NCI-H2196 (cell line): Measurements from ENCODE around the gene DNLZ.
"Not testable (repeated sequence)": the region's sequence is repeated elsewhere in the genome, so short reads cannot be mapped to it uniquely, and the experiment has no call there.

Experiments
- DNase-seq: peaks from one replicate; lab custom pipeline; 2025; ENCODE audit not compliant: unreplicated experiment; lab: John Stamatoyannopoulos, UW

DNLZ gene

DNA sequence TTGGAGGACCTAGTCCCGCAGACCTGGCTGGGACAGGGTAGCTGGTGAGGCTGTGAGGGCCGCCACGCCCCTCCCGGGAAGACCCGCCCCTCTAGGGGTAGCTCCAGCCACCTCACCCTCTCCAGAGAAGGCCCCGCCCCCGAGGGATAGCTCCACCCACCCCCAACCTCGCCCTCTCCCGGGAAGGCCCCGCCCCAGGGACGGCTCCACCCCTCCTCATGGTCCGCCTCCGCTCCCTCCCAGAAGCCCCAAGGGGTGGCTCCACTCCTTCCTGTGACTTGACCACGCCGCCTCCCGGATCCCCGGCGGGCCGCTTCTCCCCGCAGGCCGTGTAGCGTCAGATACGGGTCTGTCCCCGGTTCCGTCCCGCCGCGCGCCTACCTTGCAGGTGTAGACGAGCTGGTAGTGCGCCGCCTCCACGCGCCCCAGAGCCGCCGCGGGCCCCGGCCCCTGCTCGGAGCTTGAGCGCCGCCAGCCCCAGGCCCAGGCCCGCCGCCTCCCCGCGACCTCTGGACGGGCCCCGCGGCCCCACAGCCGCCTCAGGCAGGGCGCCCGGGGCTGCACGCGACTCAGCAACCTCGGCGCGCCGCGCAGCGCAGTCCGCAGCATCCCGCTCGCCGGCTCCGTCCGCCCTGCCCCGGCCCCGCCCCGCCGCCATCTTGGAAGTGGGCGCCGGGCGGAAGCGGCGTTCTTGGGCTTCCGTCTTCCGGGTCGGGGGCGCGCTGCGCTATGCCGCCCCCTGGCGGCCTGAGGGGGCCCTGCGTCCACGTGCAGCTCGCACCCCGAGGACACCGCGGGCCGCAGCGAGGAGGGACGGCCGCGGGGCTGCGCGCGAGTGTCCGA, at the start of gene DNLZ:
DNLZ (minus strand) TSS at position 639 of the 843 bp plus-strand sequence; CDS start at position 609, 30 bp downstream.
- peak; percentile 94 for DNase-seq

DNA sequence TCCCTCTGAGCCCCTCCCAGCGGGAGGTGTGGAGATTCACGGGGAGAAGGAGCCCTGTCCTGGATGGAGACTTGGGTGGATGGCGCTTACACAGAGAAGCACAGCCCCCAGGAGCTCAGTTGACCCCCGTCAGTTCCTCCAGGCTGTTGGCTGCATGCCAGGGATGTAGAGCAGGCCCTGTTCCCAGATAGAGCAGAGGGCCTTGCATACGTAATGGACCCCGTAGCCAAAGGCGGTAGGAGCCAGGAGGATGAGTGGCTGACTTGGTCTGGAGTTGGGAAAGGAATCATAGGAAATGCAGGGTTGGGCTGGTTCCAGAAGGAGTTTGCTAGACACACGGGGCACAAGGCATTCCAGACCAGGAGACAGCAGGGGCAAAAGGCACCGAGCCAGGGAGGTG, 49.4 kb upstream of the DNLZ start:
- no peak for DNase-seq

DNA sequence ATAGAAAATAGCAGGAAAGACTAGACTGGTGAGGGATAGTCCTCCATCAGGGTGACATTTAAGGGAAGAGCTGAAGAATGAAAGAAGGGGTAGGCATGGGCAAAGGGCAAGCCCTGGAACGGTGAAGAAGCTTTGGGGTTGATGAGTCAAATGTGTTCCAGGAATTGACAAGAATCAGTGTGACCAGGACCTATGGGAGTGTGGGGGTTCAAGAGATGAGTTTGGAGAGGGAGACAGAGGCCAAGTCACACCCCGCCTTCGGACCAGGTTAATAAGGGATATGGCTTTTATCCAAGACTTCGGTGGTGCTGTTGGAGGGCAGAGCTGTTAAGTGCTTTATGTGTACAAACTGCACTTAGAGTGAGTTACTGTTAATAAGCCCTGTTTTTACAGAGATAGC, 47.8 kb upstream of the DNLZ start:
- no peak for DNase-seq

DNA sequence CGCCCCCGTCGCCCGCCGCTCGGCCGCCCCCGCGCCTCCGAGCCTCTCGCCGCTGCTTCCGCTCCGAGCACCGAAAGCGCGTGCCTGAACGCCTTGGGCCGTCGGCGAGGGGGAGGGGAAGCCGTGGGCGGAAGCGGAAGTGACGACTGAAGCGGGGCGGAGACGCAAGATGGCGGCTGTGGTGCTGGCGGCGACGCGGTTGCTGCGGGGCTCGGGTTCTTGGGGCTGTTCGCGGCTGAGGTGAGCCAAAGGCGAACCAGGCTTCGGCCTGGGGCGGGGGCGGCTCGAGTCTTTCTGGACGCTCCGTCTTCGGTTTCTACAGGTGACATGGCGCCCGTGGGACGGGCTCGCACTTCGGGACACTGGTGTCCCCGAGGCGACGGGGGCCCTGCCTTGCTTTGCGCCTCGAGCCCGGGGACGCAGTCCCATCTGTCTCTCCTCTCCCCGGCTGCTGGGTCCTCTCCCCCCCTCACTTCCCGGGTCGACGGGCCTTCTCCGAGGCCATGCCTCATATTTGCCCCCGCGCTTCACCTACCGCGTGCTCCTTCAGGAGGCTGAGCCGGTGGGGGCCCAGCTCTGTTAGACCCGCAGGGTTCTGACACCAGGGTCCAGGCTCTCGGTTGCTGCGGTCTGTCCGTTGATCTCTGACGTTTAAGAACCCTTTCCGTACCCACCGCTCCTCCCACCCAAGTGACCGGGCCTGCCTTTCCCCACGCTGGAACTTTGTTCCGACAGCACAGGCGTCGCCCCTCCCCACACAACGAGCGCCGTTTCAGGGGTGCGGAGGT, 47.1 kb upstream of the DNLZ start, which contains the start of the genes ENTR1 and PMPCA:
ENTR1 (minus strand) TSS at position 115 of the 788 bp plus-strand sequence. CDS start 217 bp downstream, outside the sequence.
PMPCA (plus strand) TSS at position 159 of the 788 bp plus-strand sequence; CDS start at position 170, 11 bp downstream.
- peak; percentile 90 for DNase-seq

DNA sequence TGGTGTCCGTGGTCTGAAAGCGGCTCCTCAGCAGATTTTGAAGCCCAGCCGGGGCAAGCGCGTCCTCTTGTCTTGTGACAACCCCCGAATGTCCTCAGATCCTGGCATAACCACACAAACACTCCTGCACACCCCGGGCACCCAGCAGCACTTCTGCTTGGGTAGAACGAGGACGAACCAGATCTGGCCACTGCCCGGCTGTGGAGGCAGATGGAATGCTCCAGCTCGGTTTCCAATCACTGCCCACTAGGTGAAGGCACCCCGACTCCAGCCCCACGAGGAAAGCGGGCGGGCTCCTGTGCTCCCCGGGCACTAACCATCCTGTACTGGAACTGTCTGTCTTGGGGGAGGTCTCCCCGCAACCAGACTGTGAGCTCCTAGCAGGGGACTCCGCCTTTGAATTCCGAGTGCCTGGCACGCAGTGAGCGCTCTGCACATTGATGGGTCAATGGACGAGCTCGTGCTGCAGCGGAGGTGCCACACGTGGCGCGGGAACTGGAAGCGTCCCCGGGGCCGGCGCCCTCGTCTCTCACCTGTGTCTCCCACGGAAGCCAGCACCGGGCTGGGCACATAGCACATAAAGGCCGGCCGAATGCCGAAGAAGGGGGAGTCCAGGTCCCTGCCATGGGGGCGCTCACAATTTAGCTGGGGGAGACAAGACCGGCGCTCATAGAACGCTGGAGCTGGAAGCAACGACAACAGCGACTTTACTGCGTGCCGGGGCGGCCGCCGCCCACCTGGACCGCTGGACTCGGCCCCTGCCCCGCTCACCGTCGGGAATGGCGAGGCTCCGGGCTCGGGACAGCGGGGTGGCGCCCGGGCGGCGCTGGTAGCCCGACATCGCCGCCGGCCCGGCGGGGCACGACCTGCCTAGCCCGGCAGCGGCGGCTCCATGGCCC, 46.3 kb upstream of the DNLZ start:
- no peak for DNase-seq

DNA sequence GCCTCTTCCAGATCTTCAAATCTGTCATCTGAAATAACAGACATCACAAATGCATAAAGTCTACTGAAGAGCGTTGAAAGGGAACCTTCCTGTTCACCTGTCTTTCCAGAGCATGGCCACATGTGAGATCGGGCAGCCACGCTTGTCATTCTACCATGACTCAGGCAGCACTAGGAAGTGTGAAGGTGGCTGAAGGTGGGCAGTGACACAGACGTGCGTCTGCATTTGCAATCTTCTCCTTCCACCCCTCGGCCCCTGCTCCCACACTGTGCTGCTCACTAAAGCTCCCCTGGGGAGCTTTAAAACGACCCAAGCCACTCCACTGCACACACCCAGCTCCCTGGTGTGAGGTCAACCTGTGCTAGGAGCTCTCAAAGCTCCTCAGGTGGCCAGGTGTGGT, 44.4 kb upstream of the DNLZ start:
- no peak for DNase-seq

DNA sequence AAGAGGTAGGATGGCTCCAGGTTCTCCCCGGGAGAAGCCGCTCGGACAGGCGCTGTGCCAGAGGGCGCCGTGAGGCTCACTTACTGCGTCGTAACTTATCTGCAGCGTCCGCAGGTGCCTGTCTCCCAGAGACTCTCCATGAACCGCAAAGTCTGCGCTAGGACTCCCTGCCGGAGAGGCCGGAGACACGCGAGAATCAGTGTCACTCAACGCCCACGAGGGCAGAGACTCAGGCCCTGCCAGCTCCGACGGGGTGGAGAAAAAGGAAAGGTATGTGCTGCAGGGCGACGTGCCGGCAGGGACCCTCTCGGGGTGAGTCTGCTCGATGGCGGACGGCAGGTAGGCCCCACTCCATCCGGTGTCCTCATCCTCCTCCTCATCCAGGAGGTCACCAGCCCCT, 43.5 kb upstream of the DNLZ start:
- not testable (repeated sequence) for DNase-seq

DNA sequence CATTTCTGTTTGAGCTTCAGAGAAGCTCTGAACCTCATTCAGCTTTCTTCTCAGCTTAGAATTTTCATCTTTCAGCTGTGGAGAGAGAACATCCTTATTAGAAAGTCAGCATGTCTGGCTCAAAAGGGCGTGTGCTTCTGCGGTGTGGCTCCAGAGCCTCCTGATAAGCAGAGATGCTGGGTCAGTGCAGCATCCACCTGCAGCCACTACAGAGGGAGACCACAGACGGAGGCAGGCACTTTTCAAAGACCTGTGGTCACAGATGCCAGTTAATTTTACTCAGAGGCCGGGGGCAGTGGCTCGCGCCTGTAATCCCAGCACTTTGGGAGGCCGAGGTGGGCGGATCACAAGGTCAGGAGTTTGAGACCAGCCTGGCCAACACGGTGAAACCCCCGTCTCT, 42.4 kb upstream of the DNLZ start:
- DNase-seq: not testable (repeated sequence)

DNA sequence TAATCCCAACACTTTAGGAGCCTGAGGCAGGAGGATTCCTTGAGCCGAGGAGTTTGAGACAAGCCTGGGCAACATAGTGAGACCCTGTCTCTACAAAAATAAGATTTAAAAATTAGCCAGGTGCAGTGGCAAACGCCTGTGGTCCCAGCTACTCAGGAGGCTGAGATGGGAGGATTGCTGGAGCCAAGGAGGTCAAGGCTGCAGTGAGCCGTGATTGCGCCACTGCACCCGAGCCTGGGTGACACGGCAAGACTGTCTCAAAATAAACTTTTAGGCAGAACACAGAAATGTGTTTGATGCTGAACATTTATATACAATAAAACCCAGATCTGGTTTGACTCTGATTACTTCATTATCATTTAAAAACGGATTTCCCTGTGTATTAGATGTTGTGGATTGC, 41.9 kb upstream of the DNLZ start:
- DNase-seq: no peak

DNA sequence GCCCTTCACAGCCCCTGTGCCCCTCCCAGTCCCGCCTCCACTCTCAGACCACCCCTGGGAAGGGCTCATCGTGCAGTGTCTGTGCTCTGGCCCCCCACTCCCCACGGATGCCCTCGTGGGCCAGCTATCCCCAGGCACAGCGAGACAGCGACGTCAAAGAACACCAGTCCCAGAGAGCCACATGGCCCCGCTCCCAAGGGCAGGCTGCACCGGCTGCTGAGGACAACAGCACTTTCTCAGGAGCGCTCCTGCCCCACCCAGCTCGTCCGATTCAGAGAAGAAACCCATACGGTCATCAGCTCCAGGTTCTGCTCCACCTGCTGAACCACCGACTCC, 41.2 kb upstream of the DNLZ start:
- no peak for DNase-seq

DNA sequence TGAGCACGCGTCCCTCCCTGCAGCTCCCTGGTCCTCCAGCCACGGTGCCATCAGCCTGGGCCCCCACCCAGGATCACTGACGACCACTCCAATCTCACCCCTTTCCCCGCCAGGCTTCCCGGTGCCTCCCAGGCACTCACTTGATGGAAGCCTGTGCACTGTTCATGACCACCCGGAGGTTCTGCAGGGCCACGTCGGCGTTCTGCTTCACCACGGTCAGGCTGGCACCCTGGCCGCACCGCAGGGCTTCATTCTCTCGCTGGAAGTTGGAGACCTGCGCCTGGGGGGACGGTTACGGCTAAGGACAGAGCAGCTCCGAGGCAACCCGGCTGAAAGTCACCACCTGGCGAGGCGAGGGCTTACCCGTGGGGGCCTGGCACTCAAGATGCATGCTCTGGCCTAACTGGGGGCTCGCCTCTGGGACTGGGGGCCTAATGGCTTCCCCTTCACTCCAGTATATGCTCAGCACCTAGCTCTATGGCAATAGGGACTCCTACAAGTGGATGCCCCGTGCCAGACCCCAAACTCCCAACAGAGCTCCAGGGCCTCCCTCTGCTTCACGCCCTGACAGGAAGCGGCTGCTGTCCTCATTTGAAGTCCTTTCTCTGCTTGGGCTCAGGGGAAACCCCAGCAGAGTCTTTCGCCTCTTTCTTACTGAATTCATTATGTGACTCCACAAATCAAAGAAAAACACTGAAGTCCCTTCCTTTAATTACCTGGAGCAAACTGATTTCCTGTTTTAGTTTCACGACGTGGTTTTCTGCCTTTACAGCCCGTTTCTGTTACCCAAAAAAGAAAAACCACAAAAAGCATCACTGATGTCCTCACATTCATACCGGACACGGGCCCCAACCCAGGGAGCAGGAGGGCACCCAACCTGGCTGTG, 40.6 kb upstream of the DNLZ start:
- DNase-seq: no peak

DNA sequence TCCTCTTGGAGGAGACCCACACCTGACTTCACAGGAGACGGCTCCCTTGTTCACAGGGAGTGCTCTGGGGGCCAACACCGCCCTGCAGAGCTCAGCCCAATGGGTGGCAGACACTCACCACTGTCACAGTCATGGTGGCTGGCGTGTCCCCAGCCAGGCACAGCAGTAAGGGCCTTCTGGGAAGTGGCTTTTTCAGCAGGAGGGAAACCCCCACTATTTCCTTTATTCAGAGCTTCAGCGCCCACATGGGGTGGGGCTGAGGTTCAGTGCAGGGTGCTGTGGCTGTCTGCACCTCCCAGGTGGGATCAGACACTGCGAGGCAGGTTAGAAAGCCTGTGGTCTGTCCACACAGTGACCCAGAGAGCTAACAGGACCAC, 40.0 kb upstream of the DNLZ start:
- no peak for DNase-seq

DNA sequence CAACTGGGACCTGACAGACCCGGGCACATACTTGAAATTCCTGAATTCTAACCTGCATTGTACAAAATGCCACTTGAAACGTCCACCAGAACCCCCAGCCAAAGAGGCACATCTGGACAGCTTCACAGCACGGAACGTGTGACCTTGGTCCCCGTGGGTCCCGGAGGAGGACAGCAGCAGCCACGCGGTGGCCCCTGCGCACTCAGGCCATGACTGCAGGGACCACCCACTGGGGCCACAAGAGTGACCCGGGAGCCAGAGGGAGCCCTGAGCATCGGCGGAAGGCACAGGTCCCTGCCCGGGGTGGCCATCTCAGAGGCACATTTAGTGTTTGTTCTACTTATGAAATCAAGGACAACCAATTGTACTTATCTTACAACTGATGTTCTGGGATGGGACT, 38.5 kb upstream of the DNLZ start:
- no peak for DNase-seq

DNA sequence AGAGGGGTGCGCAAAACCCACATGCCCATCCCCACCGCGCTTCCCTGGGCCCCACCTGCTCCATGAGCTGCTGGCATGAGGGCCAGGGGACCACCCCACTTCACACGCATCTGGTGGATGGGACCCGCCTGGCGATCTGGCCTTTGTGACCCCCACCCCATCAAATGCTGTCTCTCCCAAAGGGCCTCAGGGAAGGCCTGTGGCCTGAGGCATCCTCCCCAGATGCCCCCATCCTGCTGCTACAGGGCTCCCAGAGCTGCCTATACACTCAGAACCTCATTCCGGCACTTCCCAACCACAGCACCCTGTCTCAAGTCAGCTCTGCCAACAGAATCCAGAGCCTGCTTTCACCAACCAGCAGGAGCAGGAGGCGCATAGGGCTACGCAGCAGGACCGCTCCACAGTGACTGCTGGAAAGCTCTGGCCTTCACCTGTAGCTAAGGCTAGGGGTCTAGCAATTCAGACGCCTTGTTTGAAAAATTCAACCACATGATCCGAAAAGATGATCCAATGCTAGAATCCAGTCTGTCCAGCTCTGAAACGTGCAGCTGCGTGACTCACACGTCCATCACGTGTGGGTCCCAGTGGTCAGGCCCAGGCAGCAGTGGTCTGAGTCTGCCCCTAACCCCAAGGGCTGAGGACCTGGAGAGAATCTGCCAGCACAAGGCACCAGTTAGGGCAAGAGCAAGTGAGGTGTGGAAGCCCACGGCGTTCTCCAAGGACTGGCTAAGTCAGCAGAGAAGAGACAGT, 37.8 kb upstream of the DNLZ start:
- DNase-seq: no peak

DNA sequence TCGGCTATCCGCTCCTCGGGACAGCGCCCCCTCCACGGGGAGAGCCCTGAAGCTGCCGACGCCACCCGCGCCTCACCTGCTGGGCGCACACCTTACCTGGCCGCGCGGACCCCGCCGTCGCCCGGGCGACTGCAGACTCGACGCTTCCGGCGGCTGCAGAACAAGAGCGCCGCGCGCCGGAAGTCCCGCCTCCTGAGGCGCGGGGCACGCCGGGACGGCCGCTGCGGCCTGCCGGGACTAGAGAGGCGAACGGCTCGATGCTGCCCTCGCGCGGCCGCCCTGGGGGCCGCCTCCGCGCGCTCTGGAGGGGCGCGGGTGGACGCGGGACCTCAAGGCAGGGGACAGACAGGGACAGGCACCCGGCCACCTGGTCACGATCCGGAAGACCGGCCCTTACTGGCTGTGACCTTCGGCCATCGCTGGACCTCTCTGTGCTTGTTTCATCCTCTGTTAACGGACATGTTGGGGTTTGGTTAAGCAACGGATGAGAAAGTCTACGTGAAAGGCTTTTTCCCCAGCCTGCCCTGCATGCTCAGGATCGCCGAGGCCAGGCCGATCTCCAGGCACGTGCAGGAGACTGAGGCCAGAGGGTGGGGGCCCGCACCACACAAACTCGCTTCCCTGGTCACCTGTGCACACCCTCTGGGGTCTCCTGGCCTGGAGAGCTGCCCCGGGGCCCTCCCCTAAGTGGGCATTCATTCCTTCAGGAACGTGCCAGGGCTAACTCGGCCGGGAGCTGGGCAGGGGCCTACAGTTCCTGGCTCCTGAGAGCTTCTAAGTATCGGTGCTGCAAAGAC, 36.7 kb upstream of the DNLZ start, which contains the start of gene SNAPC4:
SNAPC4 (minus strand) TSS at position 133 of the 797 bp plus-strand sequence. CDS start 1,742 bp downstream, outside the sequence.
- peak; percentile 95 for DNase-seq

DNA sequence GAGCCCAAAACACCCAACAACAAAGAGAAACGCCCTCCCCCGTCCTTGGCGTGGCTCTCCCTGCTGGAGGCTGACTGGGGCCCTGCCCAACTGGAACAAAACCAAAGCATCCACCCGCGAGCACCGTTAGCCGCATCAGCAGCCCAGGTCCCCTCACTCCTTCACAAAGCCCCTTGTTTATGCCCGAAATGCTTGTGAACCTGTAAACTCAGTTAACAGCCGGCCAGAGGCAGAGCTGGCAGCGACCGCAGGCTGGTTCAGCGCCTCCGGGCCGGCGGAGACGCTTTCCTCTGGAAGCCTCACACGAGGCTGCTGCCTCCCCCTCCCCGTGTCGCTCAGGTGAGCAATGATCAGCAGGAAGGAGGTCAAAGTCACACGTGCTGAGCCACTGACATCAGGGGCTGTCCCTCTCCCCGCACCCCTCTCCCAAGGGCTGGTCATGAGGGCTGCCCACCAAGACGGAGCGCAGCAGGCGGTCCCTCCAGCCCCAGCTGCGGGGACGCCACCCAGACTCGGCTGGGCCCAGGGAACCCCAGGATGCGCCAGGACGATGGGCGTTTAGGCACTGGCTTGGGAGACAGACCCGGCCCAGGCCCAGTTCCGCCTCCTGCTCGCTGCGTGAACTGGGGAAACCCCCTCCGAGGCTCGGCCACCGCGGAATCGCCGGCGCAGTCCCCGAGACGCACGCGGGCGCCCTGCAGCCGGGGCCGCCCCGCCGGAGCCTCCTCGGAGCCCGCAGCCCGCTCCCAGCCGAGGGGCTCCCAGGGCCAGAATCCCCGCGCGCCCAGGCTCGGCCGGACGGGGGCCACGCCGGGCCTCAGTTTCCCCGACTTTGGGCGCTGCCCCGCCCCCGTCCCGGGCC, 35.9 kb upstream of the DNLZ start:
- no peak for DNase-seq

DNA sequence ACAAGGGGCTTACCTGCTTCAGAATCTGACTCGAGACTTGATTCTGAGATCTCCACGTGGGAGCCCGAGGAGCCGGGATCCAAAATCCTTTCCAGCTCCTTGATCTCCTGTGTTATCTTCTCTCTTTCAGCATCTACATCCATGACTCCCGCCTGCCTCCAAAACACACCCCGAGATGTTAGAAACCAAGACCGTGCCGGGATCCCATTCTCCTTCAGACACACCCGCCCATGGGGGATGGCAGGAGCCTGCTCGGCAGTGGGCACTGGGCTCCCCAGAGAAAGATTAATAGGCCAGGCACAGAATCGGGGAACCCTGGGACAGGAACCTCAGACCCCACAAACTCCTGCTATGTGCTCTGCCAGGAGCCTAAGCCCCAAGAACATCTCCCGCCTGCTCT, 34.7 kb upstream of the DNLZ start:
- no peak for DNase-seq

DNA sequence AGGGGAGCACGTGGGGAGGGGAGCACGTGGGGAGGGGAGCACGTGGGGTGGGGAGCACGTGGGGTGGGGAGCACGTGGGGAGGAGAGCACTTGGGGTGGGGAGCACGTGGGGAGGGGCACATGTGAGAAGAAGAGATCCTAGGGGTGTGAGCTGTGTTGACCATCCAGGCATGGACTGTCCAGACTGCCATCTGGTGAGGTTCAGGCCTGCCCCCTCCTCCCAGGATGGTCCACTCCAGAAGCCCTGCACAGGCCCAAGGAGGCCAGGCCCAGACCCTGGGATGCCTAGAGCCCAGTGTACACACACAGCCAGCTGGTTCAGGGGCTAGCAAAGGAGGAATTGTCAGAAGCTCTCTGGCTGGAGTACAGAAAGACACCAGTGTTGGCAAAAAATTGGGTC, 34.1 kb upstream of the DNLZ start:
- no peak for DNase-seq
